Measurements from ENCODE around the gene KRT20. TPM values are rescaled to one million over a fixed set of nuclear protein-coding genes. Genes with fewer than 3 reads are reported as not detected.
A peak's percentile ranks its signal among the peaks of the same experiment; 100 is the strongest.

Gene KRT20
- total and polyA plus RNA-seq, 9 of the 15 experiments (the other 6 are each of a cell fraction or from before 2014, with no cell fraction given): 0.44 TPM; not detected in 8

- no peak for TF ChIP-seq ZNF444 (CRISPR knock-in tag; IDR thresholded peaks at IDR 0.05)
These were observed 21.6 kb upstream of the KRT20 start (continued) for GRCh38 chr17:40906613-40907012.

- ATAC-seq: no peak
- no peaks in the 10 kb centered on the region; a peak in 1 of 5 replicates for H3K4me1 ChIP-seq (replicated peaks in 1 of 2; ENCODE audit: control insufficient read depth in 2 of 2, insufficient read depth in 2 of 2, low read length in 2 of 2)
- no peak overlapping the region for H3K9ac ChIP-seq (ENCODE audit: insufficient read depth in 1 of 2, low read depth in 2 of 2, low read length in 2 of 2)
These were observed 20.3 kb upstream of the KRT20 start for GRCh38 chr17:40905370-40905769.

More at GRCh38 chr17:40905370-40905769, 20.3 kb upstream of the KRT20 start:
- Histone ChIP-seq H3K79me2 (ENCODE audit: control insufficient read depth, insufficient read depth, low read length) (no peaks in the 10 kb centered on the region), H3K36me3 (ENCODE audit: control insufficient read depth, insufficient read depth, low read length) (no peaks in the 10 kb centered on the region), H3K9me1 (ENCODE audit: control insufficient read depth, insufficient read depth, low read length) (no peaks in the 10 kb centered on the region), H3K9me3 (replicated peaks; ENCODE audit: control insufficient read depth, insufficient read depth, low read depth, low read length) (no peaks in the 10 kb centered on the region), H4K20me1 (replicated peaks; ENCODE audit: control insufficient read depth, insufficient read depth, low read length) (0 out of 2 replicates have a peak, but pooled peaks cover 2% of the 10 kb centered on the region), H3K4me3 (no peak overlapping the region), H2AFZ (ENCODE audit: low read depth, low read length) (no peak overlapping the region), H3K27me3 (ENCODE audit: control insufficient read depth in 2 of 2, insufficient read depth in 2 of 2, low read length in 2 of 2) (peaks cover 27 to 35% of the 10 kb centered on the region in 2 experiments), H3K4me2 (ENCODE audit: insufficient read depth, low read length) (no peak overlapping the region), H3K27ac (ENCODE audit: extremely low read depth, low read depth, low read length) (no peak overlapping the region)
- ChIA-PET CTCF (ENCODE audit: low intra/inter-chr PET ratio) (interaction anchor here (0.6 kb wide), 1 partner anchor 103 kb away, joined by 5 read pairs; no protein-coding TSS in a partner anchor), POLR2A (no interaction called here)
- 2% methylated on average over 5 of the region's 5 CpGs for WGBS (ENCODE audit: insufficient coverage, low coverage, missing lambda C conversion rate)
- FAIRE-seq: no peak
- TF ChIP-seq STAT5A (IDR thresholded peaks at IDR 0.05; ENCODE audit: borderline replicate concordance, low read length) (no peak), RAD21 (CRISPR knock-in tag; conservative IDR thresholded peaks at IDR 0.05 in 1 of 2, IDR thresholded peaks at IDR 0.05 in 1 of 2) (peak in 1 of 2 experiments; percentile 4; a peak in 1 of 4 replicates)
- intact Hi-C loops (cut with micrococcal nuclease) (loop anchor here (5.0 to 10.0 kb wide), 4 partner anchors 291 to 742 kb away; no protein-coding TSS in a partner anchor), in situ Hi-C loops (cut with MboI) (loop anchor here (5.0 to 10.0 kb wide), 2 partner anchors 101 to 757 kb away; no protein-coding TSS in a partner anchor)
- BruUV-seq (replicated peaks): no TSS peak
- no peak for DNase-seq (ENCODE audit: extremely low read depth in 1 of 4, low spot score in 3 of 4)
